ENCODE measurements around the gene ARL2.

ARL2 gene

GRCh38 chr11:65051398-65051858, 37.5 kb downstream of the ARL2 start:
- DNase-seq: no peak

- no peak for DNase-seq
These were observed 40.0 kb downstream of the ARL2 start for GRCh38 chr11:65053827-65054508.

- no peak for DNase-seq
These were observed 41.6 kb downstream of the ARL2 start for GRCh38 chr11:65055538-65055937.

GRCh38 chr11:65056999-65057398, 43.0 kb downstream of the ARL2 start:
- no peak for DNase-seq

- no peak for DNase-seq
These were observed 43.6 kb downstream of the ARL2 start for GRCh38 chr11:65057526-65057925.

GRCh38 chr11:65058012-65058411, 44.1 kb downstream of the ARL2 start:
- no peak for DNase-seq

GRCh38 chr11:65058419-65059054, 44.6 kb downstream of the ARL2 start, which contains the start of gene NAALADL1:
Gene NAALADL1, minus strand, starts transcription at chr11:65058553. Its CDS starts 32 bp downstream, at chr11:65058521.
- DNase-seq: no peak

- DNase-seq: no peak
These were observed 45.6 kb downstream of the ARL2 start for GRCh38 chr11:65059523-65059922.

GRCh38 chr11:65059959-65060824, 46.2 kb downstream of the ARL2 start:
- DNase-seq: no peak

- DNase-seq: no peak
These were observed 47.0 kb downstream of the ARL2 start for GRCh38 chr11:65060913-65061408.

GRCh38 chr11:65063532-65063931, 49.6 kb downstream of the ARL2 start:
- DNase-seq: no peak

GRCh38 chr11:65064847-65065240, 50.9 kb downstream of the ARL2 start:
- DNase-seq: no peak

- DNase-seq: no peak
These were observed 51.9 kb downstream of the ARL2 start for GRCh38 chr11:65065851-65066250.

GRCh38 chr11:65066315-65066714, 52.4 kb downstream of the ARL2 start:
- no peak for DNase-seq

- peak; percentile 91 for DNase-seq
These were observed 52.9 kb downstream of the ARL2 start for GRCh38 chr11:65066805-65067291.

- DNase-seq: no peak
These were observed 53.5 kb downstream of the ARL2 start for GRCh38 chr11:65067446-65067845.

GRCh38 chr11:65069217-65069616, 55.3 kb downstream of the ARL2 start:
- DNase-seq: no peak

Measured in DMS79 (cell line).